Epithelial cell of esophagus (primary cell): Measurements from ENCODE around the gene MEGF6.

Experiments
- DNase-seq: peaks from one replicate; pipeline ENCODE4 v3.0.0; 2010; ENCODE audit warnings: low read depth
- H3K4me3 ChIP-seq: 2 replicates; pipeline ENCODE4 v1.5.1; 2011; ENCODE audit warnings: mild to moderate bottlenecking, low read length, control low read depth
- CTCF ChIP-seq: IDR thresholded peaks from 2 replicates; pipeline ENCODE4 v1.5.1; 2011; ENCODE audit warnings: low read depth, mild to moderate bottlenecking, low read length, control low read depth, inconsistent platforms; ENCODE audit not compliant: insufficient read depth; ENCODE audit errors: missing control alignments

The MEGF6 gene

GRCh38 chr1:3465091-3465934, 146.0 kb downstream of the MEGF6 start:
- peak; percentile 63 for DNase-seq
- no peak overlapping the region for H3K4me3 ChIP-seq

GRCh38 chr1:3464649-3465025, 146.7 kb downstream of the MEGF6 start:
- DNase-seq = no peak
- no peak overlapping the region for H3K4me3 ChIP-seq
- TF ChIP-seq CTCF = no peak

More at GRCh38 chr1:3465091-3465934, 146.0 kb downstream of the MEGF6 start:
- TF ChIP-seq CTCF = no peak

GRCh38 chr1:3463891-3464648, 147.2 kb downstream of the MEGF6 start:
- TF ChIP-seq CTCF = no peak
- no peak overlapping the region for H3K4me3 ChIP-seq
- no peak for DNase-seq

GRCh38 chr1:3463408-3463863, 147.9 kb downstream of the MEGF6 start:
- TF ChIP-seq CTCF = no peak

GRCh38 chr1:3463013-3463385, 148.3 kb downstream of the MEGF6 start:
- no peak for TF ChIP-seq CTCF
- no peak for DNase-seq
- H3K4me3 ChIP-seq = no peak overlapping the region

More at GRCh38 chr1:3463408-3463863, 147.9 kb downstream of the MEGF6 start:
- DNase-seq = no peak
- no peak overlapping the region for H3K4me3 ChIP-seq

- no peak overlapping the region for H3K4me3 ChIP-seq
- TF ChIP-seq CTCF = no peak
- no peak for DNase-seq
Observed at GRCh38 chr1:3462356-3463012, 148.8 kb downstream of the MEGF6 start.
